ENCODE measurements around the gene TDP1.

The TDP1 gene

DNA sequence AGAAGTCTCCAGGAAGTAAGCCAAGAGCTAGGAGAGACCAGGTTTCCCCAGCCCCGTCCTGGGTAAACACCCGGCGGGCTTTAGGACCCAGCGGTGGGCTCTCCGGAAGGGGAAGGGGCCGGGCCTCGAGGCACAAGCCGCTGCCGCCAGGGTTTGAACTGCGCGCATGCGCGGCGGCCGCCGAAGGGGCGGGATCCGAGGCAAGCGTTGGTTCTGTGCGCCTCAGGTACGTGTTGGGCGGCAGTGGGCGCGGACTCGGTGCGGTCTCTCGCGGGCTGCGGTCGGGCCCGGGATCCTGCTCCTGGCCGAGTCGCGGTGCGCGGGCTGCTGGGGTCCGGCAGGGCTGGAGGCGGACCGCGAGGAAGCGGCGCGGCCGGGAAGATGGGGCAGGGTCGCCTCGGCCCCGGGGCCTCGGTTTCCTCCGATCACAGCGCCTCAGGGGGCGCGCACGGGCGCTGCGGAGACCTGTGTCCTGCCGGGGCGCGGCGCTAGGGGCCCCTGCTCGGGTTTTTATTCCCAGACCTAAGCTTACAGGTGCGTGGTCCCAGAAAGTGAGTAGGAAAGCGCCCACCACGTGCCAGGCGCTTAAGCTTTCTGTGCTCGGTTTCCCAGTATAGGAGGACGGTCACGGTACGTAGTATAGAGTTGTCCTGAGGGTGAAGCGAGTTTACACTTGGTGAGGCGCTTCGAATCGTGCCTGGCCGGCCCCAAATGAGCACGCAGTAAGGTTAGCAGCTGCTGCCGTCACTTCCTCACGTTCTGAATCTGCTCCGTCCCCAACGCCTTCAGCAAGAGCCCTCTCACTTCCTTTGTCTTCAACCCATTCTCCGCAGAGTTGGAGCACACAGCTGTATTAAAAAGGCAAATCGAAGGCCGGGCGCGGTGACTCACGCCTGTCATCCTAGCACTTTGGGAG lies at the start of gene TDP1:
Gene TDP1, plus strand, starts transcription at position 183 of the 916 bp plus-strand sequence. CDS start 7,188 bp downstream, outside the sequence.
- peak; percentile 98 for DNase-seq

DNA sequence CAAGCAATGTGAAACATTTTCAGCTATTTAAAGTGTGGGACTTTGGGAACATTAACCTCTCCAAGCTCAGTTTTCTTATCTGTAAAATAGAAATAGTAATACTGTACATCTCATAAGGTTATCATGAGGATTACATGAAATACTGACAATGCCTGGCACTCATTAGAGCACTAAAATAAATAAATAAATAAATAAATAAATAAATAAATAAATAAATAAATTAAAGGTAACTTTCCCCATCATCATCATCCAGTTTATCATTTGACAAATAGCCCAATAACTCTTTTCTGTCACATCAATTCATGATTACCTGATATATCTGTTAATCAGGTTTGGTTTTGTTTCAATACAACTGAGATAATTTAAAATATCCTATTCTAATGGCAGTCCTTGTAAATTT lies 49.7 kb upstream of the TDP1 start:
- DNase-seq = no peak

DNA sequence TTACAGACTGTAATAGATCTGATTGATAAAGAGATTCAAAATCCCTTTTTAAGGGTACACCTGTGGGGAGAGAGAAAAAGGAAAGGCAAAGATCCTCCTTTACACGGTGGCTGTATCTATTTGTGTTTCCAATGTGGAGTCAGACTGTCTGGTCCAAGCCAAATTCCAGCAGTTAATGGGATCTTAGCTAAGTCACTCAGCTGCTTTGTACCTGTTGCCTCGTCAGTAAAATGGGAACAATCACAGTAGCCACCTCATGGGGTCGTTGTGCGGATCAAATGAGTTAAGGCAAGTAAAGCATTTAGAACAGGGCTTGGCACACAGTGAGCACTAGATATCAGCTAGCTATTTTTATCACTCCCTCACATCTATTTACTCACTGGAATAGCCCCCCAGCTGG lies 48.1 kb upstream of the TDP1 start:
- no peak for DNase-seq

DNA sequence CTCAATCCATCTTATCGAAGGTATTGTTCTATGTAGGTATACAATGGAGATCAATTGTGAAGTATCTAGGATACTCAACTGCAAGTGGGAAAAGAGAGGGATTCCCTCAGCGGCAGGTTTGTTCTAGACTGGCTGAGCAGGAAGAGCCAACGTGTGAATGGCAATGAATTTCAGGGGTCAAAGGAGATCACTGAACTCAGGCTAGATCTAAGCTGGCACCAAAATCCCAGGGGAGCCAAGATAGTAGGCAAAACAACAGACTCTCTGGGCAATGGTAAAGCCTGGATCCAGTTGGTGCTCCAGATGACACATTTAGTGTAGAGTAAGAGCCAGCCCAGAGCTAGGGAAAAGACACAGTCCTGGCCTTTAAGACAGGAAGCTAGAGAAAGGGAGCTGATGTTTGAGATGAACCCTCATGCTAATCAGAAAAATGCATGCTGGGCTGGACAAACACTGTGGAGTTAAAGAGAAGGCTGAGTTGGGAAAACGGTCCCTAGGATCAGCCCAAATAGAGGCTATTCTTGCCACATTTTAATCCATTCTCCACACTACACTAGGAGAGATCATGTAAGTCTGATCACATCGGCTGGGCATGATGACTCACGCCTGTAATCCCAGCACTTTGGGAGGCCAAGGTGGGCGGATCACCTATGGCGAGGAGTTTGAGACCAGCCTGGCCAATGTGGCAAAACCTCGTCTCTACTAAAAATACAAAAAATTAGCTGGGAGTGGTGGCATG lies 46.8 kb upstream of the TDP1 start:
- DNase-seq = no peak

DNA sequence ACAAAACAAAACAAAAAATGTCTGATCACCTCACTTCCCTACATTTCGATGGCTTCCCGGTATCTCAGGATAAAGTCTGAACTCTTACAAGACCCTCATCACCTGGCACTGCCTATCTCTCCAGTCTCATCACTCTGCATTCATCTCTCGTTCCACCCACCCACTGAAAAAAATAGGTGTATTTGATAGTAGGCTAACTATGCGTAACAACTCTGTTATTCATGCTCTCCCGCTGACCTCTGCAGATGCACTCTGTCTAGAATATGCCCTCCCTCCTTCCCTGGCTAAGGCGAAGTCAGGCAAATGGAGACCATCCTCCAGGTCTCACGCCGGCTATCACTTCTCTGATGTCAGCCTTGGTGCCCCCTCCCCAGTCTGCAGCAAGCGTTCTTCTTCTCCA lies 46.1 kb upstream of the TDP1 start:
- no peak for DNase-seq

DNA sequence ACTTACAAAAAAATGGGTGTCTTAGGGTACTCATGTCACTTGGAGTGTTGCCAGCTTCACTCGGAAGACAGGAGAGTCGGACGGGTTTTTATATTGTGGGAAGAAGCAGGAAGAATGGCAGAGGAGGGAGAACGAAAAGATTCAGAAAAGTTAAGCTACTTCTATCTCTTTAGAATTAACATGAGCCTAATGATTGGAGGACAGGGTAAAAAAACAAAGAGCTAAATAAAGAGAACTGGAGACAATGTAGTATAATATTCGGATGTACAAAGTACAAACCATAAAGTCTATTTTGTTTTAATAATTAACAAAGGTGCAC lies 45.1 kb upstream of the TDP1 start:
- DNase-seq = no peak

DNA sequence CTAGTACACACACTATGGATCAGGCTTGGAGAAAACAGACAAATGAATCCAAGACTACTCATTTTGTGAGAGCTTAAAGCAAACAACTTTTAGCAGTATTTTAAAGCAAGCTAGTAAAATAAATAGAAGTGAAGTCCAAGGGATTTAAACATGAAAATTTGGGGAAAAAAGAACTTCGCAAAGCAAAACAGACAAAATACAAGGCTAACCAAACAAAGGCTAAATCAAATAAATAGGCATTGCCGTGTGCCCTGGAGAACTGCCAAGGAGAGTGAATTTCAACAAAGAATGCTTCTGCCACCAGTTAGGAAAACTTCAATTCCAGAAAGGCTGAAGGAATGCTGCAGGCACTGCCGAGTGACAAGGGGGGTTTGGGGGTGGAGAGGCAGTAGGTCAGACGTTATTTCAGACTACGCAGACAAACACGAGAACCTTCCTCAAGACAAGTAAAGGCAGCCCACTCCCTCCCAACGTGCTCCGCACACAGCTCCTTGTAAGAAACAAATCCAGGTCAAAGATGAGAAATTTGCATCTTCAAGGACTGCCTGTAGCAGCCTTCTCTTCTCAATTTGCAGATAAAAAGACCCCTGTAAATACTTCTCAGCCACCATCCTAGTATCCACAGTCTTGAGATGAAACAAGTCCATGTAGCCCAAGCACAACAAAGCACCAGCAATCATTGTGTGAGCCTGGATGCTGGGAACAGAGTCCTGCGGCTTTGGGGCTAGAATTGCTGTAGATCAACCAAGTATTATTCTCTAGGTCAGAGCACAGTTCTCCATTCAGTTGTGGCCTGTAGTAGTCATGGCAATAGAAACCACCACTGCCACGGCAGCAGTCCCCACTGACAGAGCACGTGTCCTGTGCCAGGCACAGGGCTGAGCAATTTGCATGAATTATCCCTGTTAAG lies 44.5 kb upstream of the TDP1 start:
- DNase-seq = peak; percentile 80

DNA sequence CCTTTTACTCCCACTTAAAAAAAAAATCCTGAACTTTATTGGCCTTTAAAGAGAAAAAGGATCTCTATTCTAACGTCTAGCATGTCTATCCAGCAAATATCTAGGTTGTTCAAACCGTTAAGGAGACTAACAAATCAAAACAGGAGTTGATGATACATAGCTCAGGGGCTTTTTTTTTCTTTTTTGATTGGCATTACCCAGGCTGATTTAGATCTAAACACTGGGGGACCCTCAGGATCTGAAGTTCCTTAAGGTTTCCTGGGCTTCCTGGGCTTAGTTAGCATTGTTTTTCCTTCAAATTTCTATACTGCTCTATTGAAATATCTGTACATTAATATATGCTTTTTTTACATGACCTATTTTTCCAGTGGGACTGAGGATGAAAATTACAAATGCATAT lies 43.5 kb upstream of the TDP1 start:
- DNase-seq = no peak

DNA sequence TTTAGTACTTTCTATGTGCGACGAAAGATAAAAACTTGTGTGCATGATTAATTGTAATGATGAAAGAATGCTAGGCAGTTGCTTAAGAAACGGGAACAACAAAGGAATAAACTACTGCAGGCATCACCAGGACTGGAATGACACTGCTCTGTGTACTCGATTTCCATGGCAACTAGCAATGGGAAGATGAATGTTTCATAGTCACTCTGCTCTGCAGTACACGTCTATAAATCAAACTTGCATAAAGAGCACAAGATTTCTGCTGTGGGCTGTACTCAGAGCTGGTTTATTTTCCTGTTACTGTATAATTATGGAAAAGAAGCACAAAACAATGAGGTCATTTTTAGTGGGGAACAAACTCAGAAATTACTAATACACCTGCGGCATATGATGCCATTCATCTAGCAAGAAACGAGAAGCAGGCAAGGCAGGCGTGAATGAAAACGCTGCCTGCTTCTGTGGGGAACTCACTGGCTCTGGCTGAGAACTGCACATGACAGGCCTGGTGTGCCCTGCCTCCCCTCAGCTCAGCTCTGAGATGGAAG lies 43.0 kb upstream of the TDP1 start:
- peak; percentile 75 for DNase-seq

DNA sequence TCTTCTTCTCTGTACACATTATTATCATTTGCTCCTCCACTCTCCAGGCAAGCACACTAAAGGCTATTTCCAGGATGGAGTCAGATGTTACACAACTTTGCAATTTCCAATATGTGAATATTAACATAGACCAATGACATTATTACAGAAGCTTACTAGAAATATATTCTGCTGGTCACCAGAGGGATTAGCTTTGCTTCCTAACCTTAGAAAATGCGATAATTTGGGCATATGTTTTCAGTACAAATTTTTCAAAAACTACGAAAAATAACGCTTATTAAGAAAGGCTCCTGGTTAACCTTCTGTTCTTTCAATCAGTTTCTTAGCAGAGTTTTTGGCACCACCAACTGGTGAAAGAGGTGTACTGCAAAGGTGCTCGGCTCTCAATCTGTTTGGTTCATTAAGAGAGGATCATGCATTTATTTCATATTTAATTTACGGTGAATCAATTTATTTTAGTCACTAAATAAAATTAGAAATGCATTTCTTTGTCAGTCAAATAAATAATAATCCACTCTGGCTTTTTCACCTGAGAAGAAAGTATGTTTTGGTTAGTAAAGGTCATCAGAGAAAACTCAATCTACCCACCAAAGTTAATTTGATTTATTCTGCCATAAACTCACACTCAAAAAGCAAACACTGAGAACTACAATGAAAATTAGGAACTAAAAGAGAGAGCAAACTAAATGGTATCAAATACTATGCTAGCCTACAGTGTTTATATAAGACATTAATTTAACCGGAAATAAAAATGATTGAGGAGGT lies 40.4 kb upstream of the TDP1 start:
- peak; percentile 60 for DNase-seq

DNA sequence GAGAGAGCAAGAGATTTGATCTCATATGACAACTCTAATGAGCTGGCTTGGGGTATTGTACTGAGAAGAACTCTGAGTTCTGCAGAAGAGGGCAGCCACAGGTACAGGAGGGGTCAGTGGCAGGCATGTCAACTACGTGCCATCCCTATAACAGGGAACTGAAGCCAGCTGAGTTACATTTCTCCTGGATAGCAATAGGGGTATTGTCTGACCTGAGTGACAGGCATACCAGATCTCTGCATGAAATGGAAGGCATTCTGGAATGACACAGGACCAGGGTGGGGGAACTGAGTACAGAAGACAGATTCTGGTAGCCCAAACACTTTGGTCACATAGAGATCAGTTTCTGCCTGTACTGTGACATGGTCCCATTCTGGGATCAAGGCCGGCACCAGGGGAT lies 37.0 kb upstream of the TDP1 start:
- DNase-seq = no peak

DNA sequence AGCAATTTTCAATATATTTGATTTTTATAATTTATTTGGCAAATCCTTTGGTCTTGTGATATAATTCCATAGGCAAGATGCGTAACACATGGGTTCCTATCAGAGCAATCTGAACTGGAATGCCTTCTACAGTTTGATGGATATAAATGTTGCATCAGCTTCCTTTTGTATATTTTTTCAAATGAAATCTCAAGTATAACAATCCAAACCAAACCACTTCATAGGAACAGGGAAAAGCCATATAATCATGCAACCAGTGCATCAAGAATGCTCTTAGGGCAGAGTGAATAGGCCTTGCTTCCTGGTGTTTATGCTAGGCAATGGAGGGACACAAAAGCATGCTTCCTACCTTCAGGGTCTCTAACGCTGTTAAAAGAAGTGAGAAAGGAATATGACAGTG lies 35.7 kb upstream of the TDP1 start:
- no peak for DNase-seq

DNA sequence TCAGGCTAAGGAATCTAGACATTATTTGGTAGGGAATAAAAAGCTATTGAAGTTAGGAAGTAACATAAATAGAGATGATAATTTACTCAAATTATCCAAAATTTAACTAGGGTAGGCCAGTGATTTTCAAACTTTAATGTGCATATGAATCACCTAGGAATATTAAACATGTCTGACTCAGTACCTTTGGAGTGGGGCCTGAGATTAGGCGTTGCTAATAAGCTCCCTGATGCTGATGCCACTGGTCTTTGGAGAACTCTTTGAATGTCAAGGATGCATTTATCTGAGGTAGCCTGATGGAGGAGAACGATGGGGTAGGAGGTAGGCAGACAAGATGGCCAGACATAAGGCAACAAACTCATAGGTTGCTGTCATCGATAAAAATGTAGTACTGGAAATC lies 34.4 kb upstream of the TDP1 start:
- no peak for DNase-seq

DNA sequence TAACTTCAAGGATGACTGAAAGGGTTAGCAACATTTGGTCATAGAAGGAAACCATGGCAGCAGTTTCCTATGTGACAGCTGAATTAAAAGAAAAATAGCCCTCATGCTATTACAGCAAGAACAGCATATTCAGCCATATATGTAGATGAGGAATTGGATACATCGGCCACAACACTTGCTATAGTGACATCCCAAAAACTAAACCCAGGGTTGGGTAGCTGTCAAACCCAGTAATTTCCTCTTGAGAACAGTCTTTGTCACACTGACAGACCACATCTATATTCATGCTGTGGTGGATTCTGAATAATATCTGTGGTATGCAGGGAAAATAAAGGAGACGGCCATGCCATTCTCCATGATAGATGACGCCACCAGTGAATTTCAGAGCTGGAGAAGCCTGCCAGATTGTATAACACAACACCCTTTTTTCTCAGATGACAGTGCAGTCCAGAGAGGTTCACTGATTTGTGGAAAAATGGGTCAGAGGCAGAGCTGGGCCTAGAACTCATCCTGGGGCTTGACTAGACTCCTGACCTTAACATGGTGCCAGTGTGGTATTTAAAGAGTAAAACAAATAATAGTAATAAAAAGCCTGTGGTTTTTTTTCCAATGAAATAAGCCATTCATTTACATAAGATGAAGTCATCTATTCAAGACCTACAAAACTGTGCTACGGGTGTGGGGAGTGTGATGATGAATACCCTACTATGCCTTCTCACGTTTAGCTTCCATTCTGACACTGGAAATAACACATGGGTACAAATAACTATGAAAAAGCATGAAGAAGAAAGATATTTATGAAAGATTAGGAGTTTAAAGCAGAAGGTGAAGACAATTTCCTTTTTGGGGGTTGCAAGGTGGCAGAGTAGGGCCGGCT lies 33.5 kb upstream of the TDP1 start:
- DNase-seq = no peak

DNA sequence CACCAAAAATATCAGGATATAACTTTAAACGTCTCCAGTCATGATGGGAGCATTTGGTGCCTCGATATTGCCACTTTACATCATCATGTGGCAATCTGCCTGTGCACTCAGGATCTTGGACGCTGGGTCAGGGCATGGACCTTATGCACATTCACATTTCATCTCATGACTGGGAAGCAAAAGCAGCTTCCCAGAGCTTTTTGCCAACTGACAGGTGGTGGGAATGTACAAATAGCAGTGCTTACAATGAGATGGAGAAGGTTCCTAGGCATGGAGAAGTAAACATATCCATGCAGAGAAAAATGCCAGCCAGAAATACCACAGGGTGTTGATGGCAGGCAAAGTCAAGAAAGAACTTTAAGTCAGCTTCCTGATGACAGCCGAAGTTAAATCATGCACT lies 31.5 kb upstream of the TDP1 start:
- no peak for DNase-seq

DNA sequence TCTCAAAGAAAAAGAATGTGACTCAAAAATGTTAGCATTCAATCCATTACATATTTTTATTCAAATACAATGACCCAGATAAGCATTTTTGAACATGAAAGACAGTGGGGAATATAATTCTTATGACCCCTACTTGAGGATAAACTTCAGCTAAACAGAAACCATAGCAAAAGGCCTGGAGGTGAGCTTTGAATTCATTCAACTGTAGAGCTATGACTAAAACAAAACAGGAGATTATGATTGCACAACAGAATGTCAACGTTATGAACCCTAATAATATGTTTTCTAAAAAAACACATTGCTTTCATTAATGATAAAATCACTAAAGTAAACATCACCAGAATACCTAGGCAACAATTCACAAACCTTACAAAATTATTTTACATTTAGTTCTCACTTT lies 29.0 kb upstream of the TDP1 start:
- DNase-seq = no peak

DNA sequence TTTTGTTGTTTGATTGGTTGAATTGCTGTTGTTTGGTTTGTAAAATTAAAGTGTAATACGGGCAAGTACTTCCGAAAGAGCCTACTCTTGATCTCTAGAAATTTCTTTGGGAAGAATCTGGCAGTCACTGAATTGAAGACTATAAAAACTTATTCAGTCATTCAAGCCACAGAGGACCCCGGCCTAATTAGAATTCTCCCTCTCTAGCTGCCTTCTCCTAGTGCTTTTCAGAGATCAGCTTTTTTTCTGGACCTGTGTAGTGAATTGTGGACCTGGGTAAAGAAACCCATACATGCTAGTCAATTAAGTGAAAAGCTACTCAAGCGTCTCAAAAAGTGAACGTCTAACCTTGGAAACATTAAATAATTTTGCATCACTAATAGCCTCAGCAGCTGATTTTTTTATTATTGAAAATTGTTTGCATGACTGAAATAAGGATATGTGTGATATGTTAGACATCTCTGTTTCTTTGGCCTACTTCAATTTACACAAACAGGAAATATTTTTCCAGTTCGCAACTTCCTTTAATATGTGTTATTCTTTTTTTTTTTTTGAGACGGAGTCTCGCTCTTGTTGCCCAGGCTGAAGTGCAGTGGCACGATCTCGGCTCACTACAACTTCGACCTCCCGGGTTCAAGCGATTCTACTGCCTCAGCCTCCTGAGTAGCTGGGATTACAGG lies 28.4 kb upstream of the TDP1 start:
- no peak for DNase-seq

DNA sequence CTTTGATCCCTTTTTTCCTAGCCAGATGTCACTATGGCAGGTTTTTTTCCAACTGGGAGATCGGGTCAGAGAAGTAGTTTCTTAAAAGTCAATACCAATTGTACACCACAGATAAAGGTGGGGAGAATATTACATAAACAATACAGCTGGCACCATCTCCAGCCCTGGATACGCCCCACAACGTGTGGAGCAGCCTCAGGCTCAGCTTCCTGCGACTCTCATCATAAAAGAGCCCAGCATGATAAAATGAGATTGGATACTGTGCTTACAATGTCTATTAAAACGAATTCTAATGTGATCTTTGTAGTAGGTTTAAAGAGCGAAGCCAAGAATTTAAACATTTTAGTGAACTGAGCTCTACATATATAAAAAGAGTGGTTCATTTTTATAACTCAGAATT lies 22.7 kb upstream of the TDP1 start:
- DNase-seq = no peak

DNA sequence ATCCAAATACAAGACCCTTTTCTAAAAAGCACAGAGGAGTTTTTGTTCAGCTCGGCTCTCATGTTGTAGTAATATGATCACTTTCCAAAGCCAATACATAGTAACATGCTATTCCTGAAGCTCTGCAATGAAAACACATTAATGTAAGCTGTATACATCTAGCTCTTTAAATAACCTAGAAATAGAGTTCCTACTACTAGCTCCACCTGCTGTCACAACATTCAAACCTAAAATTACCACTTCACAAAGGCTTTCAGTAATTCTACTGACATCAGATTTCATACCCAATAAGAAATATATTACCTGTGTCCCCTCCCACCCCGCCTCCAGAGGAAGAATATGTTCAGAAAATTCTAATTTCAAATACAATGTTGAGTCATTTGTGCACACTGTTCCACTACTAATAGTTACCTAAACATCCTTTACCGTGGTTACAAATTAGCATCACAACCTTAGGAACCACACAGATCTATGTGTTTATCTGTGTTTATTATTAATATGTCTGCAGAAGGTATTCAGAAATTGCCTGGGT lies 19.0 kb upstream of the TDP1 start:
- DNase-seq = no peak

DNA sequence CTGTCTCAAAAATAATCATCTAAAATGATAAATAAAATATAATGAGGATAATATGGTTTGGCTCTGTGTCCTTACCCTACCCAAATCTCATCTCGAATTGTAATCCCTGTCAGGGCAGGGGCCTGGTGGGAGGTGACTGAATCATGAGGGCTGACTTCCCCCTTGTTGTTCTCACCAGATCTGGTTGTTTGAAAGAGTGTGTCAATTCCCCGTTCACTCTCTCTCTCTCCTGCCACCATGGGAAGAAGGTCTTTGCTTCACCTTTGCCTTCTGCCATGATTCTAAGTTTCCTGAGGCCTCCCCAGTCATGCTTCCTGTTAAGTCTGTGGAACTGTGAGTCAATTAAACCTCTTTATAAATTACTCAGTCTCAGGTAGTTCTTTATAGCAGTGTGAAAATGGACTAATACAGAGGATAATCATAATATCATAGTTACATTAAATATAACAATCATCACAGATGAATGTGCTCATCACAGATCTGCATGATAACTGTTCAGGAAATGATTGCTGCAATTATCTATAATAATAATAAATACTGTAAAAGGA lies 13.8 kb upstream of the TDP1 start:
- DNase-seq = no peak

Data from femur (tissue), 1 donor.